RCC 7860 (cell line): ENCODE data around the gene LRWD1.
"Not testable (repeated sequence)": the region's sequence is repeated elsewhere in the genome, so short reads cannot be mapped to it uniquely, and the experiment has no call there.

ENCODE experiments used
- DNase-seq: peaks from one replicate; pipeline ENCODE4 v3.0.0-alpha.2; 2015; ENCODE audit warnings: low spot score
- FAIRE-seq: peaks from 2 replicates; lab custom pipeline; 2012; peaks lifted over from hg19 to GRCh38; lab: Jason Lieb, UNC

LRWD1 gene

DNA sequence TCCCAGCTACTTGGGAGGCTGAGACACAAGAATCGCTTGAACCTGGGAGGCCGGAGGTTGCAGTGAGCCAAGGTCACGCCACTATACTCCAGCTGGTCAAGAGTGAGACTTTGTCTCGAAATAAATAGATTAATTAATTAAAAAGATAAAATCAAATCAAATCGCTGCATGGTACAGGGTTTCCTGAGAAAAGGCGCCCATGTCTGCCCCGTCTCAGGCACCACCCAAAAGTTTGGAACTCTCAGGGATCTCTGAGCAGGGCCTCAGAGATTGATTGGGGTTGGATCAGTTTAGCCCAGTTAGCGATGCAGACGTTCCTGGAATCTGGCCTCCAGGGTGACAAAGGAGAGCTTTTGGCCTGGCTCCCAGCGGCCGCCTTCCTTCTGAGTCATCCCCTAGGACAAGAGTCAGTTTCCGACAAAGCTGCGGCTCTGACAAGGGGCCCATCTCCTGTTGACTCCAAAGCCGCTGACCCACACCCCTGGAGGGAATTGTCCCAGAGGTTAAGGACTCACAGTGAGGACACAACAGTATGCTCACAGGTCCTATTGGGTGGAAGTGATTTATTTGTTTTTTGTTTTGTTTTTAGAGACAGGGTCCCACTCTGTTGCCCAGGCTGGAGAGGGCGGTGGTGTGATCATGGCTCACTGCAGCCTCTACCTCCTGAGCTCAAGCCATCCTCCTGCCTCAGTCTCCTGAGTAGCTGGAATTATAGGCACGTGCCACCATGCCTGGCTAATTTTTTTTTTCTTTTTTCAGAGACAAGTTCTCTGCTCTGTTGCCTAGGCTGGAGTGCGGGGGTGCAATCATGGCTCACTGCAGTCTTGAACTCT is 24.6 kb upstream of the LRWD1 start:
- peak; percentile 90 for DNase-seq
- peak; percentile 91 for FAIRE-seq

DNA sequence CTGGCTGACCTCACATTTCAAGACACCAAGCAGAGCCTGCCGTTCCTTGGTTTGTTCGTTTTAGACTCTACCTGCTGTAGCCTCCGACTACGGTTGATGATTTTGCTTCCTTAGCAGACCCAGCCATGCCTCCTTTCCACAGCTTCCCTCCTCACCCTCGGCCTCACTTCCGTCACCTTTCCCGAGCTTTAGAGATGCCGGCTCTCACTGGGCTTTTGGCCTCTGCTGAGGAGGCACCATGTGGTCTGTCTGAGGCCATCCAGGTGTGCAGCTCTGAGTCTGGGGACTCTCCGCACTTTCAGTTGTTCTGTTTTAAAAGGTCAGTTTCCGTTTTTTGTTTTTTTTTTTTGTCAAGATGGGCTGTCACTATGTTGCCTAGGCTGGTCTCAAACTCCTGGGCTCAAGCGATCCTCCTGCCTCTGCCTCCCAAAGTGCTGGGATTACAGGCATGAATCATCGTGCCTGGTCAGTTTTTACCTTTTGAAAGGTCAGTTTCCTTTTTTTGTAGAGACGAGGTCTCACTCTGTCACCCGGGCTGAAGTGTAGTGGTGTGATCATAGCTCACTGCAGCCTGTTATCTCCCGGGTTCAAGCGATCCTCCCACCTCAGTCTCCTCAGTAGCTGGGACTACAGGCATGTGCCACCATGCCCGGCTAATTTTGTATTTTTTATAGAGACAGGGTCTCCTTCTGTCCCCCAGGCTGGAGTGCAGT is 19.7 kb upstream of the LRWD1 start:
- no peak for DNase-seq
- FAIRE-seq = no peak

DNA sequence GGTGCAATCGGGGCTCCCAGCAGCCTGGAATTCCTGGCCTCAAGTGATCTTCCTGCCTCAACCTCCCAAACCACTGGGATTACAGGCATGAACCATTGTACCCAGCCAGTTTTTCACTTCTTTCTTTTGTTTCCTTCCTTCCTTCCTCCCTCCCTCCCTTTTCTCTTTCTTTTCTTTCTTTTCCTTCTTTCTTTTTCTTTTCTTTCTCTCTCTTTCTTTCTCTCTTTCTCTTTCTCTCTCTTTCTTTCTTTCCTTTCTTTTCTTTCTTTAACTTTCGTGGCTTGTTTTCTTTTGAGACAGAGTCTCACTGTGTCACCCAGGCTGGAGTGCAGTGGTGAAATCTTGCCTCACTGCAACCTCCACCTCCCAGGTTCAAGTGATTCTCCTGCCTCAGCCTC is 19.1 kb upstream of the LRWD1 start:
- no peak for DNase-seq
- no peak for FAIRE-seq

DNA sequence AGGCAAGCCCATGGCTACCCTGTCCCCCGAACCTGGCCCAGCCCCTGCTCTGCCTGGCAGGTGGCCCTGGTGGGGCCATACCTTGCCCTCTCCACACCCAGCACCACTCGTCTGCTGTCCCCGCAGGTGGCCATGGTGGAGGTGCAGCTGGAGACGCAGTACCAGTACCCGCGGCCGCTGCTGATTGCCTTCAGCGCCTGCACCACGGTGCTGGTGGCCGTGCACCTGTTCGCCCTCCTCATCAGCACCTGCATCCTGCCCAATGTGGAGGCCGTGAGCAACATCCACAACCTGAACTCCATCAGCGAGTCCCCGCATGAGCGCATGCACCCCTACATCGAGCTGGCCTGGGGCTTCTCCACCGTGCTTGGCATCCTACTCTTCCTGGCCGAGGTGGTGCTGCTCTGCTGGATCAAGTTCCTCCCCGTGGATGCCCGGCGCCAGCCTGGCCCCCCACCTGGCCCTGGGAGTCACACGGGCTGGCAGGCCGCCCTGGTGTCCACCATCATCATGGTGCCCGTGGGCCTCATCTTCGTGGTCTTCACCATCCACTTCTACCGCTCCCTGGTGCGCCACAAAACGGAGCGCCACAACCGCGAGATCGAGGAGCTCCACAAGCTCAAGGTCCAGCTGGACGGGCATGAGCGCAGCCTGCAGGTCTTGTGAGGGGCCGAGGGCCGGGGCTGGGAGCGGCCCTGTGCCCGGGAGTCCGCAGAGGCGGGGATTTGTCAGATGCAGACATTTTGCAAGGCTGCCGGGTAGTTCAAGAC is 18.2 kb upstream of the LRWD1 start:
- FAIRE-seq (no peak), DNase-seq (no peak)

DNA sequence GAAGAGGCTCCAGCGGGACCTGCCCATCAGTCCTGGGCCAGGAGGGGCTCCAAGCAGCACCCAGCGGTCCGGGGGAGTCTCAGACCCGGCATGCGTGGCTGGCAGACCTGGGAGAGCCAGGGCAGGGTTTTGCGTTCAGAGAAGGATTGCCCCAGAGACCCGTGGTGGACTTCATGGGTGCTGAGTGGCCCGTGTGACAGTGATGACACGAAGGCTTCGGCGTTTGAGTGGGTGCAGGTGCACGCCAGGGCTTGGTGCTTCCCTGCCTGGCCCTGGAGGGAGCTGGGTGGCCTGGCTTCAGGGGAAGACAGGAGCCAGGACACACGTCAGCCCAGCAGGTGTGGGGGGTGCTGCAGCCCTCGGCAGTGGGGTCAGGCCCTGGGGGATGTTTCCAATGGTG is 17.5 kb upstream of the LRWD1 start:
- DNase-seq = no peak
- FAIRE-seq = no peak

DNA sequence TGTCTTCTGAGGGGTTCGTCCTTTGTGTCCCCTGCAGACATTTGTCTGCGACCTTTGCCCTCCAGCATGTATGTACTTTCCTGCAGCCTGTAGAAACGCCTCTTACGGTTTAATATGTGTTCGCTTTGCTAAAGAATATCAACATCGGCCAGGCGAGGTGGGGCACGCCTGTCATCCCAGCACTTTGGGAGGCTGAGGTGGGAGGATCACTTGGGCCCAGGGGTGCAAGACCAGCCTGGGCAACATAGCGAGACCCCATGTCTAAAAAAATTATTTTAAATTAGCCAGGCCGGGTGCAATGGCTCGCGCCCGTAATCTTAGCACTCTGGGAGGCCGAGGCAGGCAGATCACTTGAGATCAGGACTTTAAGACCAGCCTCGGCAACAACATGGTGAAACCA is 15.6 kb upstream of the LRWD1 start:
- DNase-seq (no peak), FAIRE-seq (no peak)

DNA sequence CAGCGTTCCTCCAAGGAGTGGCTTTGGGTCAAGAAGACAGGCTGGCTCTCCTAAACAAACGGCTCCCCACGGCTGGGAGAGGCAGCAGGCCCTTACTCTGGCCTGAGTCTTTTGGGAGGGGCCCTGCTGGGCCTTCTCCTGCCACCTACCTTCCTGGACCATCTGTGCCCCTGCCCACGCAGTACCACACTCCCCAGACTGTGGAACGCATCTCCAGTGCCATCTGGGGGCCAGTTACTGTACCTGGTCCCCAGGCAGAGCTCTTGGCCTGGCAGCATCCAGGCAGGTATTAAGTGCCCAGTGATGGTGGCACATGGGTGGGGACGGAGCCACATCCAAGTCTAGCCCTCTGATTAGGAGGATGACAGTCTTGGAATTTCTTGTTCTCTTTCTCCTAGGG is 14.5 kb upstream of the LRWD1 start:
- FAIRE-seq = no peak
- peak; percentile 26 for DNase-seq

DNA sequence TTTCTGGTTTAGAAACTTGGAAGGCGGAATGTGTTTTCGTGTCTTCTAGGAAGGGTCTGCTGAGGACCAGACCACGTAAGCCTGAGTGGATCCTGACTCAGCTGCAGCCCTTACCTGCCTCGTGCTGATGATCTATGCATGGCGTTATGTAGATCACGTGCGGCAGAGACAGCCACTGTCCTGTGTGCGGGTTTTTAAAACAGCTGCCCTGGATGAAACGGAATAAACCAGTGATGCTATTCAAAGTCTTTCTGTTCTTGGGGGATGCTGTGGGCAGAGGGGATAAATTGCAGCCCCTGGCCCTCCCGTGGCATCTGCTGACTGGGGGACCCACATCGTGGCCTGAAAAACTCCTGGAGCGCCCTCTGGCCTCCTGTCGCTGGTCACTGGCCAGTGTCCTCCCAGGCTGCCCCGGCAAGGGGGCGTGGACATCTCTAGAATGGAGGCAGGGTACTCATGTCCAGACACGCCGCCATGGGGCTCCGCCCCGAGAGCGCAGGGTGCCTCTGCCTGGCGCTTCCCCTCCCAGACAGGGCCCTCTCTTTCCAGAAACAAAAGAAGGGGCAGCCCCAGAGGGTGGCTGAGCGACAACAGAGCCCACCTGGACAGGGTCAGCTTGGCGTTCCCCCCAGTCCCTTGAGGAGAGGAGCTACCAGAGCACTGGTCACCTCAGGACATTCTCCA is 13.3 kb upstream of the LRWD1 start:
- FAIRE-seq = no peak
- DNase-seq = no peak

DNA sequence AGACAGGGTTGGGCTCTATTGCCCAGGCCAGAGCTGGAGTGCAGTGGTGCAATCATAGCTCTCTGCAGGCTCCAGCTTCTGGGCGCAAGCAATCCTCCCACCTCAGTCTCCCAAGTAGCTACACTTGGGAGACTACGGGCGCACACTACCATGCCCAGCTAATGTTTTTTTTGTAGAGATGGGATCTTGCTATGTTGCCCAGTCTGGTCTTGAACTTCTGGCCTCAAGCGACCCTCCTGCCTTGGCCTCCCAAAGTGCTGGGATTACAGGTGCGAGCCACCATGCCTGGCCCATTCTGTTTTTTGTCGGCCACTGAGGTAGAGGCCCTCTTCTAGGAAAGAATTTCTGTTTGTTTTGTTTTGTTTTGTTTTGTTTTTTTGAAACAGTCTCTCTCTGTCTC is 12.3 kb upstream of the LRWD1 start:
- DNase-seq = no peak
- FAIRE-seq = no peak

DNA sequence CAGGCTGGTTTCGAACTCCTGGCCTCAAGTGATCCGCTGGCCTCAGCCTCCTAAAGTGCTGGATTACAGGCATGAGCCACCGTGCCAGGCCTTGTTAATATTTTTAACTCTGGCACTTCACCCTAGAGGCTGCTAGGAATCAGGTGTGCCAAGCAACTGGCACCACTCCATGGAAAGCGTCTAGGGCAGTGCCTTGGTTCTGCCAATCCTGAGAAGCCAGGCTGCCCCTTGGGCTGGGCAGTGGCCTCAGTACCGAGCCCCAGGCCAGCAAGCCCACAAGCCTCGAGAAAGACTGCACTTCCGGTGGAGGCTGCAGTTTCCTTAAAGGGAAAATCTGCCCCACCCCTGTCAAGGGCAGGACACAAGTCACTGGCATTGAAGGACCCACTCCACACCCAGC is 11.5 kb upstream of the LRWD1 start:
- DNase-seq (no peak), FAIRE-seq (no peak)

DNA sequence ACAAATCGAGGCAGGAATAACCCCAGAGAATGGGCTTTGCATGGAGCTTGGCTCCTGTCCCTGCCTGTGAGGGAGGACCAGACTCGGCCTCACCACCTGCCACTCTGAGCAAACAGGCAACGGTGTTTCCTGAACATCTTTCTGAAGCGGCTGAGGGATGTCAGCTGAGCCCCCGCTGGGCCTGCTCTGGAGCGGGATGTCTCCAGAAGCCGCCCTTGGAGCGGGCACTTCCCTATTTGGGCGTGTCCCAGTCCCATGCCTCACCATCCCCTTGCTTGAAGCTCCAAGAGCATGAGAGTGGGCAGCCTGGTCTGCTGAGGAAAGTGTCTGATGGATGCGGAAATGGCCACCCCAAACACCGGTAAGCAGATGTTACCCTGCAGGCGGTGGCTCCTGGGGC is 10.3 kb upstream of the LRWD1 start:
- FAIRE-seq (no peak), DNase-seq (no peak)

DNA sequence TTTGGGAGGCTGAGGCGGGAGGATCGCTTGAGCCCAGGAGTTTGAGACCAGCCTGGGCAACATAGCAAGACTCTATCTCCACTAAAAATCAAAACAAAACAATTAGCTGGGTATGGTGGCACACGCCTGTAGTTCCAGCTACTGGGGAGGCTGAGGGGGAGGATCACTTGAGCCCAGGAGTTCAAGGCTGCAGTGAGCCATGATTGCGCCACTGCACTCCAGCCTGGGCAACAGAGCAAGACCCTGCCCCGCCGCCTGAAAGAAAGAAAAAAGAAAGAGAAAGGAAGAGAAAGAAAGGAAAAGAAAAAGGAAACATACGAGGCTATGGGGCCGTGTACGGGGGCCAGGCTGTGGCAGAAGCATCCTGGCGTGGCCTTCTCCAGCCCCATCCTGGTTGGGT is 9.9 kb upstream of the LRWD1 start:
- FAIRE-seq, DNase-seq: not testable (repeated sequence)

DNA sequence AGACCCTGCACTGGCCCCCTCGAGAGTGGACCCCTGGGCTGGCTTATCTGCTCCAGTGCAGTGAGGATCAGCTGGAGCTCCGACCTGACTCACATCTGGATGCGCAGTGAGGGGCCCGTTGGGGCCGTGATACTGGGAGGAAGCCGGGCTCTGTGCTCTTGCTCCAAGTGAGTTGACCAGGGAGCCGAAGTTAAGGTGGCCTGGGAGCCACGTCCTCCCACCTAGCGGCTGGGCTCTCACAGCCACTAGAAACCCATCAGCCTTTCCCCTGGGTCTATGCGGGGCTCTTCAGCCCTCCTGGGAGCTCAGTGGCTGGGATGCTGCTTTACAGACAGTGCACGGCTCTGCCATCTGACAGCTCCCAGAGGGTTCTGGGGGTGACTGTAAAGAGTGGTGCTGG is 9.2 kb upstream of the LRWD1 start:
- DNase-seq = no peak
- no peak for FAIRE-seq

DNA sequence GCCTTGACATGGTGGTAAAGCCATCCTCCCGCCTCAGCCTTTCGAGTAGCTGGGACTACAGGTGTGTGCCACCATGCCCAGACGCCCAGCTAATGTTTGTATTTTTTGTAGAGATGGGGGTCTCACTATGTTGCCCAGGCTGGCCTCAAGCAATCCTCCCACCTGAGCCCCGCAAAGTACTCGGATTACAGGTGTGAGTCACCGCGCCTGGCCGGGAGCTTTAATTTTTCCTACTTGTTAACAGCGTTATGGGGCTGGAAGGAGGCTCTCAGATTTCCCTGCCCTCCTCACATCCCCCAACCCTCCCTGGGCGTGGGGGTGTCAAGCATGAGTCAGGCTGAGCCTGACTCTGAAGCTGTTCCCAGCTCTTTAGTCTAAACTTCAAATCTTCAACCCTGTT is 8.5 kb upstream of the LRWD1 start:
- FAIRE-seq (no peak), DNase-seq (no peak)

DNA sequence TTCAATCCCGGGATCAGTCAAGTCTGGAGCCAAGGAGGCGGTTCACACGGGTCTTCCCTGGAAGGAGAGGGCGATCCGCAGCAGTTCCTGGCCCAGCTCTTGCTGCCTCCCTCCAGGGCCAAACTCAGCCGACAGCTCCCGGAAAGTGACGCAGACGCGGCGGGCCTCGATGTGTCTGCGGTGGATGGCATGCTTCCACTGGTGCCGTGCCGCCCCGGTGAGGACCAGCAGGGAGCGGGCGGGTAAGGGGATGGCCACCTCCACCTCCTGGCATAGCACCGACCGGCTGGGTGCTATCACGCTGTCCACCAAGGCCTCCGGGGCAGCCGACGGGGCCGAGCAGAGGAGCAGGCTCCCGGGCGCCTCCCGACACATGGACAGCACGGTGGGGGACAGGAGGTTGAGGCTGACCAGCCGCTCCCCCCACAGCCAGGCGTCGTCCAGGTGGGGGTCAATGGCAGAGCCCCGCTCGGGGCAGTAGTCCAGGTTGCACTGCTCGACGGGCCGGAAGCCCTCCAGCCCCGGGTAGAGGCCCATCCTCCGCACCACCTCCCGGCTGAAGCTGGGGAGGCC is 7.3 kb upstream of the LRWD1 start:
- FAIRE-seq (no peak), DNase-seq (no peak)

DNA sequence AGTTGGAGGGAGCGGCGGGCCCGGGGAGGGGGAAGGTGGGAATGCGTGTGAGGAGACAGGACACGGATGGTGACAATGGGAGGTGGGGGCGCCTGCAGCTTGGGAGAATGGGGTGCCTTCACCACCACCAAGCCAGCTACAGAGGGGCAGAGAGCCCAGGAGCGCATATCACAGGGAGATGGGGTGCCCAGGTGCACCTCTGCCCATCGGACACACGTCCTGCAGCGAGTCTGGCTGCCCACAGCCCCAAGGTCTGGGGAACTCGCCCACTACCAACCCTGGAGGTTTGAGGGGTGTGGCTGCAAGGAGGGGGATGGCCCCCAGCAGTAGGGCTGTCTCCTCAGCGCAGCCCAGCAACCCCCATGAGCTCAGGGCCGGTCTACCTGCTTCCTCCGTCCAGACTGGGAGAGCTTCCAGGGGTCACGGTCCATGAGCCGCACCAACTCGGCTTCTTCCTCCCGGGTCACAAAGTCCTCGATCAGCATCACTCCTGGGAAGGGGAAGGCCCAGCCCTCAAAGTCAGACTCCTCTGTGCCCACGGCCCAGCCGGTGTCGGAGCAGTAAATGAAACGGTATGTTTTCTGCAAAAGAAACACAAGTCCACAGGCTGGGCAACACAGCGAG is 5.5 kb upstream of the LRWD1 start:
- DNase-seq (no peak), FAIRE-seq (no peak)

DNA sequence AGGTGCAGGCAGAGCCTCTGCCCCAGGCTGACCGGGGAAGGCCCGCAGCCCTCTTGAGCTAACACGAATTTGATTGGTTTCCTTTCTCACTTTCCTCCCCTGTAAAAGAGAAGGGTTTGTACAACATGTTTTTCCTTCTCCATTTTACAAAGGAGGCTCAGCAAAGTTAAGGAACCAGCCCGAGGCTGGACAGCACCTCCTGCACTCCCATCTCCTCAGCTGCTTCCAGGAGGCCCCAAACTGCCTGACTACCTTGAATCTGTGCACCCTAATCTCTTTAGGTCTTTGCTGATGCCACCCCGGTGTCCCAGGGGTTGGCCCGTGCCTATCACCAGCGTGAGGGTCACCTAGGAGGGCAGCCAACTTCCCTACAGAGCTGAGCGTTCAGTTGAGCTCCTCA is 4.3 kb upstream of the LRWD1 start:
- no peak for FAIRE-seq
- DNase-seq = no peak

DNA sequence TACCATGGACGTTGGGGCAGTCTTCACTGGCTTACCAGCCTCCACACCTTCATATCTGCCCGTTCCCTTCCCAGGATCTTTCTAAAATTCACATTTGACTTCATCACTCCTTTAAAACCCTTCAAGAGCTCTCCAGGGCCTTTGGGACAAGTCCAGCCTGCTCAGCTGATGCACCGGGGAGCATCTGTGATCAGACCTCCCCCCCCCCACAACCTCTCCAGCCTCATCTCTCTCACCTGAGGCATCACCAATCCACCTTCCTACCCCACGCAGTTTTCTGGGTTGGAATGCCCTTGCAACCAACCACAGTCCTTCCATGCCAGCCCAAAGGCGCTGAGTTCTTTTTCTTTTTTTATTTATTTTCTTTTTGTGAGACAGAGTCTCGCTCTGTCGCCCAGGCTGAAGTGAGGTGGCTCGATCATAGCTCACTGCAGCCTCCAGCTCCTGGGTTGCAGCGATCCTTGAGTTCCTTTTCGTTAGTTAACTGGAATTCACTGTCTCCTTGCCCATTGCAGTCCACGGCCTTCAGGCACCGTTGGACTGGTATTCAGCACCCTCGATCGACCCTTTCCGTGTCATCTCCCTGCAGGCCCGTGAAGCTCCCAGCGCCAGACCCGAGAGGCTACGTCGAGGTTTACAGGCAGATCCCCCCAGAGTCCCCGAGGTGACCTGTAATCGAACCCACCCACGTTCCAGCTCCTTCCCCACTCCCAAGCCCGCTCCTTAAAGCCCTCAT is 775 bp upstream of the LRWD1 start:
- DNase-seq = no peak
- FAIRE-seq = no peak

DNA sequence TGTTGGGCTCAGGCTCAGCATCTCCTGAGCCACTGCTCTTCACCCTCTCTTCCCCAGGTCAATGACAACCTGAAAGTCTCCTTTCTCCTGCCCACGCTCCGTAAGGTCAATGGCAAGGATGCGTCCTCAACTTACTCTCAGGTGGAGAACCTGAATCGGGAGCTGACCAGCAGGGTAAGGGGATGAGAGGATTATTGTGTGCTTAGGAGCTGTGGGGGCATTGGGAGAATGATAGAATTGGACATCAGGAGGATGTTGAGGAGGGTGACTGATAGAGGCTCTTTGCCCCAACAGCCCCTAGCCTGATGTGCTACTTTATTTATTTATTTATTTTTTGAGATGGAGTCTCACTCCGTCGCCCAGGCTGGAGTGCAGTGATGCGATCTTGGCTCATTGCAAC is 1.3 kb downstream of the LRWD1 start:
- no peak for FAIRE-seq
- DNase-seq = no peak
